NCI-H2029 treated with DMSO at 0.1 percent for 48 hours (cell line): ENCODE measurements around the gene MAP4K2.
A peak's percentile ranks its signal among the peaks of the same experiment; 100 is the strongest.

Experiments used
- DNase-seq: peaks from one replicate; lab custom pipeline; 2025; lab: John Stamatoyannopoulos, UW

MAP4K2 gene

DNA sequence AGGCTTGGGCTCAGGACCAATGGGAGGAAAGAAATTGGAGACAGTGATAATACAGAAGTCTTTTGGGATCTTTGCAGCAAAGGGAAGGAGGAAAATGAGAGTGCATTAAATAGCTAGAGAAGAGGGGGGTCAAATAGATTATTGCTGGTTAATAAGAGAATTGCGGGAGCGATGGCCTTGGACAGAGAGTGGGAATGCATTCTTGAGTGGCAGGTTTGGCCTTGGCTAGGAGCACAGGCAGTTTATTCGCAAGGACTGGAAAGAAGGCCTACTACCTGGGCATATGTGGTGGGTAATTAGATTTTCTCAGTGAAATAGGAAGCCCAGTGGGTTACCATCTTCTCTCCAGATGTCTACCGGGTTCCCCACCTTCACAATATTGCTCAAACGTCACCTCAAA, 10.8 kb upstream of the MAP4K2 start:
- no peak for DNase-seq

DNA sequence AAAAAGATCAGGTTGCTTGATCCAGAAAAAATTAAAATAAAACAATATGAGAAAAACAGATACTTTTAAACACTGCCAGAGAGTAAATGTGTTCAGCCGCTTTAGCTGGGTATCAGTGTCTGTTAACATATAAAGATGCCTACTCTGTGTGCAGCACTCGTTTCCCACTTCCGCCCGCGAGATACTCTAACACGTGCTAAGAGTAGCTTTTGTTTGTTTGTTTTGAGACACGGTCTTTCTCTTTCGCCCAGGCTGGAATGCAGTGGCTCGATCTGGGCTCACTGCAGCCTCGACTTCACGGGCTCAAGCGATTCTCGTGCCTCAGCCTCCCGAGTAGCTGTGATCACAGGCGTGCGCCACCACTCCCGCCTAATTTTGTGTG, 7.9 kb upstream of the MAP4K2 start:
- peak; percentile 91 for DNase-seq

DNA sequence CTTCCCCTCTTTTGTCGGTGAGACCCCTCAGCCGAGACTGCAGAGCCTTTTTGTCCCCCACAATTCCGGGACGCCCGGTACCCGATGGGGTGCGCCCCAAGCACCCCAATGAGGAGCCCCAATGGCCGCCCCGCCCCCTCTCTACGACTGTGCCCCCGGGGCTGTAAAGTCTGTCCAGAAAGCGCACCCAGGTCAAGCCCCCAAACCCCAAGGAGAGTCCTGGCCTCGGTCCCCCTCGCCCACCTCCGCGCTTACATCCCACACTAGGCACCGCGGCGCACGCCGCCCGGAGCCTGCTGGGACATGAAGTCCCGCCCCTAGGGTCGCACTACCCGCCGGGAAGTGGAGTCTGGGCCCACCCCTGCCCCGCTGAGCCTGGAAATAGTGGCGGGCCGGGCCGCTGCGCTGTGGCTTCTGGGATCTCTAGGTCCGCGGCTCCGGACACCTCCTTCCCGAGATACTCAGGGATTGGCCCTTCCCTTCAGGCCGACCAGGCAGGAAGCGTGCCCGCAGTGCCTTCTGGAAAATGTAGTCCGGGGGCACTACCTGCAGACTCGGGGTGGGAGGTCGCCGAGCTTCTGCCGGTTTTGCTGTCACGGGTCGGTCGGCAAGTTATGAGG, 7.4 kb upstream of the MAP4K2 start, which contains the start of gene MEN1:
Gene MEN1 (minus strand): TSS at position 281 of the 620 bp plus-strand sequence. CDS start 442 bp downstream, outside the sequence.
- DNase-seq = peak; percentile 91

DNA sequence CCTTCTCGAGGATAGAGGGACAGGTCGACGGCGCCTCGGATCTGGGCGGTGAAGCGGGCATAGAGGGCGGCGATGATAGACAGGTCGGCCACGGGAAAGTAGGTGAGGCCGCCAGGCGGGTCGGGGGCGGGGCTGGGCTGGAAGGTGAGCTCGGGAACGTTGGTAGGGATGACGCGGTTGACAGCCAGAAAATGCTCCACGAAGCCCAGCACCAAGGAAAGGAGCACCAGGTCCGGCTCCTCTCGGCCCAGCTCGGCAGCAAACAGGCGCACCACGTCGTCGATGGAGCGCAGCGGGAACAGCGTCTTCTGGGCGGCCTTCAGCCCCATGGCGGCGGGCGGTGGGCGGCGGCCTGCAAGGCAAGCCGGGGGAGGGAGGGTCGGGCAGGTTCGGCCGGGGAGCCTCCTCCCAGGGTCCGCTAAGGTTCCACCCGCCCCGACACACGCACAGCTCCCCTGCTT, 6.8 kb upstream of the MAP4K2 start:
- DNase-seq = no peak

DNA sequence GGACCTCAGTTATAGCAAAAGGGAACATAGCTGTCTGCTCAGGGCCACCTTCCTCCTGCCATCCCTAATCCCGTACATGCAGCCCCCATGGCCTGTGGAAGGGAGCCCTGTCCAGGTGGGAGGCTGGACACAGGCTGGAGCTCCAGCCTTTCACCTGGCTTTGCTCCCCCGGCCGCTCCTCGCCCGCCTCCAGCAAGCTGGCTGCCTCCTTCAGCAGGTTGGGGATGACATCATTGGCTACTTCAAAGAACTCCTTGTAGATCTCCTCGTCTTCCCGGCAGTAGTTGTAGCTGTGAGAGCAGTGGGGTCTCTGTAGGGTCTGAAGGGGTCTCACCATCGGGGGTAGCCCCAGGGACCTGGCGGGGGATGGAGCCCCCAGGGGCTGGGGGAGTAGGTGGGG, 2.5 kb upstream of the MAP4K2 start:
- DNase-seq = no peak

DNA sequence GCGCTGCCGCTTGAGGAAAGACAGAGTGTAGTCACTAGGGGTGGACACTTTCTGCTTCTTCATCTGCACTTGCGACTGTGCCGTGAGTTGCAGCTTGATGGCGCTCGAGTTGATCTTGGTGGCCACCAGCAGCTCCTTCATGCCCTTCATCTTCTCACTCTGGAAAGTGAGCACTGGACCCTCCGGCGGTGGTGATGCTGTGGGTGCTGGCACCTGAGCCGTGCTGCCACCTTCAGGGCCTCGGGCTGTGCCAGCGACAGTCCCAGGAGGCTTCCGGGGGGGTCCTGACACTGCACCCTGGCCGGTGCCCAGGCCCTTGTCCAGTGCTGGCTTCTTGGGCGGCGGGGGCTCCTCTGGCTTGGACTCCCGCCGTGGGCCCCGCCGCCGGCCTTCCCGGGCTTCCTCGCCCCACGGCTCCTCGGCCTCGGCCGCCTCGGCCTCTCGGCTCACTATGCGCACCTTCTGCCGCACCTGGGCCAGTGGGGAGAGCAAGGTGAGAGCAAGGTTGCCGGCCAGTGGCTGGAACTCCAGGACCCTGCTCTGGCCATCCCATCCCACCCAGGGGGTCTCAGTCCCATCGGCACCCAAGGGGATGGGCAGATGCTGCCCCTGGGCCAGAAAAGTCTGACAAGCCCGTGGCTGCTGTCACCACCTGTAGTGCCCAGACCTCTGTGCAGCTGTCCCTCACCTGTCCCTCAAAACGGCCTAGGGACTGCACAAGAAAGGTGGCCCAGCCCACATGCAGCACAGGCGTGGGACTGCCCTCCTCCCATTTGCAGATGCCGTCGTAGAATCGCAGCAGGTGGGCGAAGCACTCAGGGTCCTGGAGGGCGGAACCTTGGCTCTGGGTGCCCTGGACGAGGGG, 1.6 kb upstream of the MAP4K2 start:
- no peak for DNase-seq

DNA sequence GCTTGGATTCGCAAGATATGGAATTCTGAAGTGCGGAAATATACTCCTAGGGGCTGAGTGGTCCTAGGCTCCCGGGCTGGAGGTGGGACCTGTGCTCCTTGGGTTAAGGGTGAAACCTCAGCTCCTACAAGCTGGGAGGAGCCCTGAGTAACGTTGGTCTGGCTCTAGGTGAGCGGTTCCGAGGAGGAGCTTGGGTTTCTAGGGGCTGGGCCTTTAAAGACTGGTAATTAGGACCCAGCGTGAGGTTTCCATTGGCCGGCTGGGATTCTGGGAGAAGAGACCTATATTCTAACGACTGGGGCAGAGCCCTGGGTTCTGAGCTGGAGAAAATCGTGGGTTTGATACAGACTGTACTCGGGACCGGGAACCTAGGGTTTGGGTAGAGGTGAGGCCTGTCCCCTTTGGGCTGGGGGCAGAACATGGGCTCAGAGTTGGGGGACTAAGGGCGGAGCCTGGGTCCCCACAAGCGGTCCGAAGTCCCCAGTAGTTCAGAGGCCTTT, 882 bp upstream of the MAP4K2 start:
- no peak for DNase-seq

GRCh38 chr11:64802370-64803157, 450 bp downstream of the MAP4K2 start:
- no peak for DNase-seq

DNA sequence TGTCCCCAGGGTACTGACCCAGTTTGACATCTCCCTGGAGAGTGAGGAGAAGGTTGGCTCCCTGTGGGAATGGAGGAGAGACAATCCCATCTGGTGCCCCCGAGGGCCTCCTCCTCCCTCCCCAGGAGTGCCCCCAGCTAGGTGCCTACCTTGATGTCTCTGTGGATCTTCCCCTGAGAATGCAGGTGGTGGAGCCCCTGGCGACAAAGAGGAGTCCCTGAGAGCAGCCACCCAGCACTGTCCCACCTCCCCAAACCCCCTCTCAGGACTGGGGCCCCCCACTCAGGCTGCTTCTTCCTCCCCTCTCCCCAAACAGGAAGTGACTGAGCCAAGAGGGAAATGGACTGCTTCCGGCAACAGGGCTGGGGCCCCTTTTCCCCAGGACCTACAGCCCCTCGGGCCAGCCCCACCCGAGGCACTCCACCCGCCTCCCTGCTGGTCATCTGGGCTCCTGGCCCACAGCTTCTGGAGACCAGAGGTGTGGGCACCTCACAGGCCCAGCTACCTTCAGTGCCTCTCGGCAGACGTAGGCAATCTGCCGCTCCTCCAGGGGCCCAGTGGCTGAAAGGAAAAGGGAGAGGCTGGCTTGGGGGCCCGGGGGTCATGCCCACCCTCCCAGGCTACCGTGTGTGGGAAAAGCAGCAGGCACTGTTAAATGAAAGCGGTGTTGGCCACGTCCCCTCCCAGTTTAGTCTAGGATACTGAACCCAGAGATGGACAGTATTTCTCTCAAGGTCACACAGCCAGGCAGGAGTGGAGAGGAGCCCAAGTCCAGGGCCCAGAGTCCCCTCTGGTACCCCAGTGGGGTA, 1.2 kb downstream of the MAP4K2 start:
- DNase-seq = no peak

GRCh38 chr11:64801158-64801464, 1.9 kb downstream of the MAP4K2 start:
- no peak for DNase-seq

DNA sequence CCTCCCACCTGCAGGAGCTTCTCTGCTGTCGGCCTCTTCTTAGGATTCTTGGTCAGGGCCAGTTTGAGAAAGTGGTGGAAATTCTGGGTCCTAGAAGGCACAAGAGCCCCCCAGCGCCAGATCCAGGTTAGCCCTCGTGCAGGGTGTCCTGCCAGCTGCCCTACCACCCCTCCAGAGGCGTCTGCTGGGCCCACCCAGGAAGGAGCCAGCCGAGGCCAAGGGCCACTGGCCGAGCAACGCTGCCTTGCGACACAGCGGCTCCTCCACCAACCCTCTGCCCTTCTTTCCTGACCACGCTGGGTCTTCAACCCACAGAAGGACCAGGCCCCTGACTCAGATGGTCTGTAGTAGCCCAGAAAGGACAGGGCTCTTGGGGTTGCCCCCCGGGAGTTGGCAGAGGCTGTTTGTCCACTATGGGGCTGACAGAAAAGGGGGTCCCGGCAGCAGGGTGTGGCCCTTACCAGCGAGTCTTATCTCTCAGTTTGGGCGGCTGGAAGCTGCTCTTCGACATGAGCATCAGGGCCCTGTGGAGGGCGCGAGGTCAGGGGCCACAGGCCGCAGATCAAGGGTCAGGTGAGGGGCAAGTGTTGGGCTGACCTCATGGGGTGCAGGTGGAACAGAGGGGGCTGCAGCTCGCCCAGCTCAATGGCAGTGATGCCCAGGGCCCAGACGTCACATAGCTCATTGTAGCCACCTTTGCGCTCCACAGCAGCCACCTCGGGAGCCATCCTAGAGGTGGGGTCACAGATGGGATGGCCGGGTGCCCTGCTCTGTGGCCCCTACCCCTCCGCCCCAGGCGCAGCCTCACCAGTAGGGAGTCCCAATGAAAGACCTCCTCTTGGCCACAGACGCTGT, 2.5 kb downstream of the MAP4K2 start:
- DNase-seq = no peak

GRCh38 chr11:64799623-64800302, 3.3 kb downstream of the MAP4K2 start:
- no peak for DNase-seq

- no peak for DNase-seq
Measured at GRCh38 chr11:64799256-64799622, 3.8 kb downstream of the MAP4K2 start.

- DNase-seq = no peak
Measured at GRCh38 chr11:64796757-64797541, 6.1 kb downstream of the MAP4K2 start.

DNA sequence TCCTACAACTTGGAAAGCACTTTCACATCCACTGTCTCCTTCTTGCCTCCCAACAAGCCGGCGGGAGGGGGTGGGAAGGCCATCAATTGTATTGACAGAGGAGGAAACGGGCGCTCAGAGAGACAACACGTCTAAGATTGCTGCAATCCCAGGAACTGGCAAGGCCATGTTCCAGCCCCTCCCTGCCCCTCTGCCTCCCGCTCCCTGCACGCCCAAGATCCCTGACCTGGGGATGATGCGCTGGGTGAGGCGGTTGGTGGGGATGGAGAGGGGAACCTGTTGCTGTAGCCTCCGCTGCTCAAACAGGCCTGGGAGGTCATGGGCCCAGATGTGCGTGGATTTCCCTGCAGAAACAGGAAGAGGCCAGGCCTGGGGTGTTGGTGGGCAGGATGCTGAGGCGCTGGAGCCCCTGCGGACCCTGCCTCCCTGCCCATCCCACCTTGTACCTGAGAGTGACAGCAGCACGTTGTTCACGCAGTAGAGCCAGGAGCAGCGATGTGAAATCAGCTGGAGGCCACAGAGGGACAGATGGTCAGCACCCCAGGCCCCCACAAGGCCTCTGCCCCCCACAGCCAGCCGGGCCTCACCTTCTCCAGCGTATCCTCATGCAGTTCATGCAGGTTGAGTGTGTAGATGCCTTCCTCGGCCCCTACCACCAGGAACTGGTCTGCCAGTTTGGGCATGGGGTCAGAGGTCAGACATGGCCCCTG, 6.8 kb downstream of the MAP4K2 start:
- no peak for DNase-seq

GRCh38 chr11:64794526-64794925, 8.5 kb downstream of the MAP4K2 start:
- no peak for DNase-seq

GRCh38 chr11:64793271-64794160, 9.5 kb downstream of the MAP4K2 start:
- no peak for DNase-seq

GRCh38 chr11:64792482-64792881, 10.5 kb downstream of the MAP4K2 start:
- DNase-seq = no peak
